GM18526 (cell line): ENCODE results near the gene ATP5MC3.

ENCODE experiments used
- POLR2A ChIP-seq: IDR thresholded peaks from 3 replicates; pipeline ENCODE4 v1.6.1; 2011; ENCODE audit not compliant: insufficient read length; ENCODE audit errors: extremely low read depth

The ATP5MC3 gene

DNA sequence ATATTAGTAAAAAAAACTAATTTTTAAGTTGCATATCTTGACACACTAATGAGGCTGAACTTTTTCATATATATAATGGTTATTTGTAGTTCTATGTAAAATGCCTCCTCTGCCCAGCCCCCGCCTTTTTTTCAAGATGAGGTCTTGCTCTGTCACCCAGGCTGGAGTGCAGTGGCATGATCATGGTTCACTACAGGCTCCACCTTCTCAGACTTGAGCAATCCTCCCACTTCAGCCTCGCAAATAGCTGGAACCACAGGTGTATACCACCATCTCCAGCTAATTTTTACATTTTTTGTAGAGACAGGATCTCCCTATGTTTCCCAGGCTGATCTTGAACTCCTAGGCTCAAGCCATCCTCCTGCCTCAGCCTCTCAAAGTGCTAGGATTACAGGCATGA lies 37.8 kb downstream of the ATP5MC3 start:
- TF ChIP-seq POLR2A, result no peak

DNA sequence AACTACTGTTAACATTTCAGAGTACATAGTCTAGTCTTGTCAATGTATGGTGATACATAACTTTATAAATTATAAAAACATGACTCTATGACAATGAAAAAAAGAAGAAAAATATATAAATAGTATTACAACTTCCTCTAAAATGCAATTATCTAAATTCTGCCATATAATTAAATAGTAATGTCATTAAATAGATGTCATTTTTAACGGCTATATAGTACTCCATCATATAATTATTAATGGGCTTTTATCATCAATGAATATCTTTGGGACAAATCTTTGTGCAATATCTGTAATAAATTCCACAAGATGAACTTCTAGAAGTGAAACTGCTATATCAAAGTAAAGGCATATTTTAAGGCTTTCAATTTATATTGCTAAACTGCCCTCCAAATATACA lies 38.3 kb downstream of the ATP5MC3 start:
- no peak for TF ChIP-seq POLR2A

DNA sequence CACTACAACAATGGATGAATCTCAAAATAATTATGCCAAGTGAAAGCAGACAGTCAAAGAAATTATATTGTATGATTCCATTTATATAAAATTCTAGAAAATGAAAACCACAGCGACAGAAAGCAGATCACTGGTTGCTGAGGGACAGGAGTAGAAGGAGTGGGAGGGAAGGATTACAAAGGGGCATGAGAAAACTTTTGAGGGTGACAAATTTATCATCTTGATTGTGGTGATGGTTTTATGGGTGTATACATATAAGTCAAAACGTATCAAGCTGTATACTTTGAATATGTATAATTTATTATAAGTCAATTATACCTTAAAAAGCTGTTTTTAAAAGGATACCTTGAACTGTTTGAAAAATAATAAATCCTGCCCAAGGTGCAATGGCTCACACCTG lies 41.2 kb downstream of the ATP5MC3 start:
- no peak for TF ChIP-seq POLR2A

DNA sequence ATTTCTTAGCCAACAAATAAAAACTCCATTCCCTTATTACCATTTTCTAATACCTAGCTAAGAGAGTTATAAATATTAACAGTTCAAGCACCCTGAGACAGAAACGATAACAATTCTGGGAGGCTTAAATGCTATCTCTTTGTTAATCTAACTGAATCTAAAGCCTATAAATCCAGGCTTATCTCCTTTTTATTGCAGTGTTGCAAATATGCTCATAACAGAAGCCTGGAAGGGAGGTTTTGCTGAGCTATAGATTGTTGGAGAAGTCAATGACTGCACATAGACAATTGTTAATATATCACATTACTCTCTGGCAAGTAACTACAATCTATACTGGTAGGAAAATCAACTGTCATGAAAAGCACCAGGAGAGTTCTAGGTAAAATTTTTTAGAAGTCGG lies 43.7 kb downstream of the ATP5MC3 start:
- TF ChIP-seq POLR2A, result no peak

DNA sequence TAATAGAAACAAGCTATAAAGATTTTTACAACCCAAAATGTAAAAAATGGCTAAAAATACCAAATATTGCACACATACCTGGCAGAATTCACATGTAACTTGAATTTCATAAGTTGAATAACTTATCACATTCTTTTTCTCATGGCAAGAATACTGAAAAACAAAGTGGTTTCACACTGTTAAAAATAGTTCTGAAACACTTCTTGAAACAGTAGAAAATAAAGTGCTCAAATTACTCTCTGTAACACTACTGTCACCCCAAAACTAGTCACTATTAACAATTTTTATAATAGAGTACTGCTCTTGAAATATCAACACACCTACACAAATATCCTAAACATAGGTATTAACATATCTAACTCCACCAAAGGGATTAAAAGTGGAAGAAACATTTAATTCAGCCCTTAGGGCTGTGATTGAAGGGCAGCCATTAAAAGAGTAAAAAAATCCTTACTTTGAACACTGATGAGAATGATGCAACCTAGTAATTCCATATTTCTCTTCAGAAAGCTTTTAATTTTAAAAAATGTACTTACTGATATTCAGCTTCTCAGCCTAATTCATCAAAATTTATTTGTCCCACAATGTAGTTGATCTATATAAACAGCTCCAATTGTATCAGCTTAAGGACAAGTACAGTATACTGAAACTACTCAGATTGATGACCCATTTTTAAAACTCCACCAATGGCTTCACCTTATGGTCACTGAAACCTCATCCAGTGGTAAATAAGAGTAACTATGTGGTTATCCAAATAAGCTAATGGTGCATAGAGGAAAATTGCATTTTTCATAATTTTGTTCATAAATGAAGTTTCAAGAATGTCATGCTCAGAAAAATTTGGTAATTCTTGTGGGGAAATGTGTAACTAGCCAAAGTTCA lies 44.9 kb downstream of the ATP5MC3 start:
- no peak for TF ChIP-seq POLR2A

DNA sequence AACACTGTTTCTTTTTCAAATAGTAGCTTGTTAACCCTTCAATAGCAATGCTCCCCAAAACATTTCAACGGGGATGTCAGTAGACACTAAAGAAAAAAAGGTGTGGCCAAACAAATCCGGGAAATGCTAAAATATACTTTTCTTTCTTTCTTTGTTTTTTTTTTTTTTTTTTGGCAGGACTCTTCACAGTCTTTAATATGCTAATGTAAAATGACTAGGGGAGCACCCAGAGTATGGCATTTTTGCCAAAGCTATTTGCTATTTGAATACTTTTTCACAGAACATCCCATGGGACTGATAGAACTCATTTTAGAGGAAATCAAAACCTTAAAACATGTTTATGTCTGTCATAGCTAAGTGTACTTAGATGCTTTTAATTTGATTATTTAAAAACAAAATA lies 45.6 kb downstream of the ATP5MC3 start:
- no peak for TF ChIP-seq POLR2A

DNA sequence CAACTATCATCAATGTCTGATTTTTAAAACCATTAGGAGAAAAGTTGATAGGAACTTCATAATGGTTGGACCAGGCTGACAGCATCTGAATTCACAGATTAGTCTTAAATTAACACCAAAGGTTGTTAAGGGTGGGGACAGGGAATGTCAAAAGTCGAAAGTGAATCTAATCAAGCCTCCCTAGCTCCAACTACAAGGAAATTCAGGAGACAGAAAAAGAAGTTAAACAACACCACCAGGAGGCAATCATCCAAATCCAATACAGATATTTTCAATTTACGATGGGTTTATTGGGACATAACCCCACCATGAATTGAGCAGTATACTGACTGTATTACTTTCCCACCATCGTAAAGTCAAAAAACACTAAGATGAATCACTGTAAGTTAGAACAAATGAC lies 46.3 kb downstream of the ATP5MC3 start:
- no peak for TF ChIP-seq POLR2A

DNA sequence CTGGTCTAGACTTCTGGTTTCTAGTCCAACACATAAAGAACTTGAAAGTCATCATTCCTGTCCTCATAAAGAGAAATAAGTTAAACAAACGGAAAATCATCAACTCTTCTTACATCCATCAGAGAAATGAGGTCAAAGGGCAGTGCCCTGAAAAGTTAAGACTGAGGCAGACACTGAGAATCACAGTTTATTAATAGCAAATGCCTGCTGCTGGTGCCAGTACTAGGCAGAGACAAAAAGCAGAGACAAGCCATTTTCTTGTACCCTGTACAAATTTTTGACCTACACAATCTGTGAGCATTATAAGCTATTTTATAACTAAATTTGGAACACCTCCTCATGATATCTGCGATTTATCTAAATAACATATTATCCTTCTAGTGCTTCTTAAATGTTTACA lies 50.3 kb downstream of the ATP5MC3 start:
- TF ChIP-seq POLR2A, result no peak

DNA sequence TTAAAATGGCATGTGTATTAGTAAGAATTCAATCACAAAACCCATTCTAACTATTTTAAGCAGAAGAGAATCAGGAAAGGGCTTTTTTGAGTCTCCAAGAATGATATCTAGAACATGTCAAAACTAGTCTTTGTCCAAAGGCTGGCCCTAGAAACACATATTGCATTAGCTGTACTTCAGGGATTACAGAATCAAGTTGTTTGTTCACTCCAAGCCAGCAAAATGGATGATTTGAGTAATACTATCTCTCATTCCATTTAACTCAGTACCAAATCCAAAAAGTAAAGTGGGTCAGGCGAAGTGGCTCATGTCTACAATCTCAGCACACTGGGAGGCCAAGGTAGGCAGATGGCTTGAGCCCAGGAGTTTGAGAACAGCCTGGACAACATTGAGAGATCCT lies 54.8 kb downstream of the ATP5MC3 start:
- no peak for TF ChIP-seq POLR2A
